MM.1S (cell line): ENCODE data around the gene BRIP1.
"Not testable (repeated sequence)": the region's sequence is repeated elsewhere in the genome, so short reads cannot be mapped to it uniquely, and the experiment has no call there.

Experiments
- EZH2 ChIP-seq: fragments of 300-600 bp; sonication (generic); optimal IDR thresholded peaks from 2 replicates; pipeline ENCODE3; 2017; ENCODE audit warnings: low read depth, mild to moderate bottlenecking, antibody characterized with exemption, low read length, mixed read lengths
- EZH2phosphoT487 ChIP-seq: fragments of 300-600 bp; sonication (generic); IDR thresholded peaks from 2 replicates; pipeline ENCODE4 v1.6.1; 2018; ENCODE audit warnings: antibody characterized with exemption, low read length
- TF ChIP-seq, protein P1 (sequence below): fragments of 300-600 bp; sonication (generic); IDR thresholded peaks from 2 replicates; pipeline ENCODE4 v1.5.1; 2016; ENCODE audit warnings: antibody characterized with exemption, low read length, mixed read lengths

DNA sequence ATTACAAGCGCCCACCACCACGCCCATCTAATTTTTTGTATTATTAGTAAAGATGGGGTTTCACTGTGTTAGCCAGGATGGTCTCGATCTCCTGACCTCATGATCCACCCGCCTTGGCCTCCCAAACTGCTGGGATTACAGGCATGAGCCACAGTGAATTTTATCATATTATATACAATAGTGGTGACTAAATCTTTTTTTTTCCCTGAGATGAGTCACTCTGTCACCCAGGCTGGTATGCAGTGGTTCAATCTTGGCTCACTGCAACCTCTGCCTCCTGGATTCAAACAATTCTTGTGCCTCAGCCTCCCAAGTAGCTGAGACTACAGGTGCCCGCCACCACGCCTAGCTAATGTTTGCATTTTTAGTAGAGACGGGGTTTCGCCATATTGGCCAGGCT lies 22.5 kb upstream of the BRIP1 start:
- TF ChIP-seq, protein P1, sequence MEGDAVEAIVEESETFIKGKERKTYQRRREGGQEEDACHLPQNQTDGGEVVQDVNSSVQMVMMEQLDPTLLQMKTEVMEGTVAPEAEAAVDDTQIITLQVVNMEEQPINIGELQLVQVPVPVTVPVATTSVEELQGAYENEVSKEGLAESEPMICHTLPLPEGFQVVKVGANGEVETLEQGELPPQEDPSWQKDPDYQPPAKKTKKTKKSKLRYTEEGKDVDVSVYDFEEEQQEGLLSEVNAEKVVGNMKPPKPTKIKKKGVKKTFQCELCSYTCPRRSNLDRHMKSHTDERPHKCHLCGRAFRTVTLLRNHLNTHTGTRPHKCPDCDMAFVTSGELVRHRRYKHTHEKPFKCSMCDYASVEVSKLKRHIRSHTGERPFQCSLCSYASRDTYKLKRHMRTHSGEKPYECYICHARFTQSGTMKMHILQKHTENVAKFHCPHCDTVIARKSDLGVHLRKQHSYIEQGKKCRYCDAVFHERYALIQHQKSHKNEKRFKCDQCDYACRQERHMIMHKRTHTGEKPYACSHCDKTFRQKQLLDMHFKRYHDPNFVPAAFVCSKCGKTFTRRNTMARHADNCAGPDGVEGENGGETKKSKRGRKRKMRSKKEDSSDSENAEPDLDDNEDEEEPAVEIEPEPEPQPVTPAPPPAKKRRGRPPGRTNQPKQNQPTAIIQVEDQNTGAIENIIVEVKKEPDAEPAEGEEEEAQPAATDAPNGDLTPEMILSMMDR = not testable (repeated sequence)
- not testable (repeated sequence) for TF ChIP-seq EZH2, EZH2phosphoT487
